ENCODE data around the gene STAG2.

GRCh38 chrX:123968383-123969050 is 7.0 kb downstream of the STAG2 start:
- TF ChIP-seq CTCF (IDR thresholded peaks at IDR 0.05) (no peak), POLR2A (IDR thresholded peaks at IDR 0.05) (no peak)

Data from esophagus squamous epithelium (tissue), 4 donors.